DMS 273 treated with DMSO at 0.1 percent for 48 hours (cell line): ENCODE measurements around the gene ADD2.

Experiments used
- DNase-seq: peaks from one replicate; lab custom pipeline; 2025; lab: John Stamatoyannopoulos, UW

The ADD2 gene

GRCh38 chr2:70670626-70671025, 97.4 kb downstream of the ADD2 start:
- DNase-seq = no peak

DNA sequence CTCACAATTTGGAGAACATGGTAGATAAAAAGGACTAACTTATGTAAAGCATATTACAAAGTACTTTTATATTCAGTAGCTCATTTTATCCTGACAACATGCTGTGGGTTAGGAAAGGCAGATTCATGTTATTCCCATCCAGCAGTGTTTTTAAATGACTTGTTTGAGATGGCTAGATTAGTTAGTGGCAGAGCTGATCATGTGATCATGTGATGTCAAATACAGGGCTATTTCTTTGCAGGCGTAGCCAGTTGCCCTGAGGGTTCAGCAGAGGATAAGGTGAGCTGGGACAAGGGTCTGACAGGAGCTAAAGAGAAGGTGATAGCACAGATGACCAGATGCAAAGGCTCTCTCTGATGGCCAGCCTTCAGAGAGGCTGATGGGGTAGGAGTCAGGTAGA, 97.8 kb downstream of the ADD2 start:
- no peak for DNase-seq

DNA sequence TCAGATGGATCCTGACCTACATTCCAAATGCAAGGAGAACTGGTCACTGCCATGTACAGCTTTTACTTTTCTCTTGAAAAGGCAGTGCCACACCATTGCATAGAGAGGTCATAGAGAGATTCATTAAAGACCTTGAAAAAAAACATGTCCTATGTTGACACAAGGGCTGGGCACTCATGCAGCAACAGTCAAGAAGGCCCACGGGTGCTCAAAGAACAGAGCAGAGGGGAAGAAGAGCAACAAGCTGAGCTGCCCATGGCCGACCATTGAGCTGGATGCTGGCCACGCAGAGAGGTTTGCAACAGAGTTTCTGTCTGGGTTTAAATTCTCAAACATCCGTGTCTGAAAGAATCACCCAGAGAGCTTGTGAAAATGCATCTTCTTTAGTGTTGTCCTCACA, 99.1 kb downstream of the ADD2 start:
- DNase-seq = no peak

GRCh38 chr2:70668432-70668831, 99.6 kb downstream of the ADD2 start:
- DNase-seq = no peak

DNA sequence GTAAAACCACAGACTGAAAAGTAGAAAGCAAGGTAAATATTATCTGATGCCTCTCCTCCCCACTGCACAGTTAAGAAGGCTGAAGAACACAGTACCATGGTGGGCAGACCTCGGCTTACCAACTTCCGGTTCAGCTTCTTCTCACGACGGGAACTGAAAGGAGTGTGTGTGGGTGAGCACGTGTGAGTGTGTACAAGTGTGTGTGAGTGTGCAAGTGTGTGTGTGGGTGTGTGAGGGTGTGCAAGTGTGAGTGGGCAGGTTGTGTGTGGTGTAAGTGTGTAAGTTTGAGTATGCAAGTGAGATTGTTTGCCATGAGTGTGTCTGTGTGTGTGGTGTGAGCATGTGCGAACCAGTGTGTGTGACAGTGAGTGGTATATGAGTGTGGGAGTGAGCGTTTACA, 103.5 kb downstream of the ADD2 start:
- no peak for DNase-seq

DNA sequence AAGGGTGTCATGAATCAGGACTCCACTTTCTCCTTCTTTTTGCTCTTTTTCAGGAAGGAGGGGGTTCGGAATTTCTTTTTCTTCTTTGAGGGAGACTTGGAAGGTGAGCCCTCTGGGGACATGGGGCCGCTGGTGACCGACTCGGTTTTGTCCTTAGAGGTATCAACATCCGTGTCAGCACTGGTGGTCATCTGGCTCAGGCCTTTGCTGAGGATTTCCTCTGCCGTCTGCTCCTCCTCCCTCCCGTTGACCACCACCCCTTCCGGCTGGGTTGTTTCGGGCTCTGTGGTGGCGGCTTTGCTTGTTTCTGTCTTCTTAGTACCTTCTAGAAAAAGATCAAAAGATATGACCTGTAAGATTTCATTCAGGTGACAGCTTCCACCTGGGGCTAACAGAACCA, 104.6 kb downstream of the ADD2 start:
- DNase-seq = no peak

GRCh38 chr2:70659551-70659950, 108.4 kb downstream of the ADD2 start:
- DNase-seq = no peak

DNA sequence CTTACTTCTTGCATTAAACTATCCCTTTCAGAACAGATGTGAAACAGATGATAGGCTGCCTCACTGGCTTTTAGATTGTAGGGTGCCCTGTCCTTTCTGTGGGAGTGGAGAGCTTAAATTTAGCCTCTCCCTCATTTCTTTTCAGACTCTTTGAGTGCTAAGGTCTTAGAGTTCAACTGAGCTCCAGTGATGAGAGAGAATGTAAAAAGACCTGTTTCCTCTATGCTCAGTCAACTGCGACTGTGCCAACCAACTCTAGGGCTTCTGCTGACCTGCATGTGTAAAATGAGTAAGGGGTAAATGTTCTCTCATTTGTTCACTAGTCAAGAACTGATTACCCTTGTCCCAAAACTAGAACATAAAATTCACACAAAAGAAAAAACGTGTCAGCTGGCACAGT, 109.5 kb downstream of the ADD2 start:
- DNase-seq = no peak

- DNase-seq = no peak
Measured at GRCh38 chr2:70657246-70657645, 110.8 kb downstream of the ADD2 start.

DNA sequence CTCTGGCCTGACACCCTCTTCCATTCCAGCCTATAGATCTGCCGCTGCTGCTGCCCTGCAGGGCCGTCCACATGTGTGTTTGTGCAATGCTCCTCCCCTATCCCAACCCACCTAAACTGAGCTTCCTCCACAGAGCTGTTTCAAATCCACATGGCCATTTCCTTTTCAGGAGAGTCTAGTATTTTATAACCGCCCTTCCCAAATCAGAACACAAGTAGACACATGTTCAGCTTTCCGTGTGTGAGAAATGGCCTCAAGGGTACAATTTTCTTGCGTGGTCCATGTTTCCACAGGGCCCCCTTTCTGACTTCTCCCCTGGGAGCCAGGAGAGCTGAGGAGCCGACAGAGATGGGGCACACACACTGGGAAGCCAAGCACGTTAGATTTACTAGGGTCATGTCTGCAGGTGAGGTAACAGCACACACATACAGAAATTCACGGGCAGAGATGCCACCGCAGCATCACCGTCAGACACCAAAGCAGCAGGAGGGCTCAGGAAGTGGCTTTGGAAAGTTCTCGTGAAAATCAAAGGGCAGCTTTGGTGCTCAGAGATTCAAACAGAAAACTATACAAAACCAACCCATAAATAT, 111.5 kb downstream of the ADD2 start:
- no peak for DNase-seq

DNA sequence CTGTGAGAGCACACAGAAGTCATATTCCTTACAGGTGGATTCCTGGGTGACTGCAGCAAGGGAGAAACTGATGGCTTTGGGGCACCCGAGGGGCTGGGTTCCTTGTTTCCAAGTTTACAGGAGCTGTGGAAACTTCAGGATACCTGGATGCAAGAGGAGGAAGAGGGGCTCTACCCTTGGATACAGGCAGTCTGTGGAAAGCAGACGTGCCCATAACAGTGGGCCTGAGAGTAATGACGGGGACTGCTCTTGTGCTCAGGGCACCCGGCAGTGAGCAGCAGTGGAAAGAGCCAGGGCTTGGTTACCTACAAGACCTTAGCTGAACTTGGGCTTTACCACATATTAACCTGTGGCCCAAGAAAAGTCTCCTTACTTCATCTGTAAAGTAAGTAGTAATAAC, 112.2 kb downstream of the ADD2 start:
- DNase-seq = no peak

- peak; percentile 8 for DNase-seq
Measured at GRCh38 chr2:70655211-70655610, 112.8 kb downstream of the ADD2 start.

DNA sequence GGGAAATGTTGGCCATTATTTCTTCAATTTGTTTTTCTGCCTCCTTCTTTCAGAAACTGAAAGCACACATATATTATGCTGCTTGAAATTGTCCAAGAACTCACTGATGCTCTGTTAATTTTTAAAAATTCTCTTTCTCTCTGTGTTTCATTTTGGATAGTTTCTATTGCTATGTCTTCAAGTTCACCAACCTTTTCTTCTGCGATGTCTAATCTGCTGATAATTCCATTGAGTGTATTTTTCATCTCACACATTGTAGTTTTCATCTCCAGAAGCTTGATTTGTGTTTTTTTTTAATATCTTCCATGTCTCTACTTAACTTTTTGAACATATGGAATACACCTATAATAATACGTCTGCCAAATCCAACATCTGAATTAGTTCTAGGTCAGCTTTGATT, 116.3 kb downstream of the ADD2 start:
- DNase-seq = no peak

GRCh38 chr2:70651014-70651413, 117.0 kb downstream of the ADD2 start:
- no peak for DNase-seq

GRCh38 chr2:70648961-70649360, 119.0 kb downstream of the ADD2 start:
- DNase-seq = no peak

GRCh38 chr2:70647873-70648481, 120.0 kb downstream of the ADD2 start:
- peak; percentile 34 for DNase-seq

GRCh38 chr2:70646420-70646818, 121.6 kb downstream of the ADD2 start:
- no peak for DNase-seq

DNA sequence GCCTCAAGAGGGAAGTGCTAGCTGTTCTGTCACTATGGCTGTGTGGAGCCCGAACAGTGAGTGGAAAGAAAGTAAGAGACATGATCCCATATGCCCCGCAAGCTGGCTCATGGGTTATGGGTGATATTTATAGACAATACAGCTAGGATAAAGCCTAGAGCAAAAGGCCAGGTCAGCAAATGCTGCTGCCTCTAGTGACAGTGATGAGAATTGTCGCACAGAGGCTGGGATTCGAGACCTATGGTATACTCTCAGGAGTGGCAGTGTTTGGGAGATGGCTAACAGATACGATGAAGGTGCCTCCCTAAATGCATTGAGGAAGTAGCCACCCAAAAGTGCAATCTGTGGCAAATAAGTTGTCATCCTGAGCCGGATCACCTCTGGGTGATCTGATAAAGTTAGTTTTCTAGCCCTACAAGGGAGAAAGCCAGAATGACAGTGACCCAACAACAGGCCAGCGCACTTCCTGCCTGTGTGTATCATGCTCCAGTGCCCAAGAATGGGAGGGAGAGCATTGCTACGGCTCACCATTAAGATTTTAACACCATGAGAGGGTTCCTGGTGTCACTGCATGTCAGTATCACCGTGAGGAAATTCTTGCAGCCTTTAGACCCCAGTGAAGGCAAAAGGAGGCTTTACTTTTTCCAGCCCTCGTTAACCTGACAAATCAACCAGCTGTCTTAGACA, 122.1 kb downstream of the ADD2 start:
- peak; percentile 9 for DNase-seq

- peak; percentile 12 for DNase-seq
Measured at GRCh38 chr2:70643715-70644114, 124.3 kb downstream of the ADD2 start.

DNA sequence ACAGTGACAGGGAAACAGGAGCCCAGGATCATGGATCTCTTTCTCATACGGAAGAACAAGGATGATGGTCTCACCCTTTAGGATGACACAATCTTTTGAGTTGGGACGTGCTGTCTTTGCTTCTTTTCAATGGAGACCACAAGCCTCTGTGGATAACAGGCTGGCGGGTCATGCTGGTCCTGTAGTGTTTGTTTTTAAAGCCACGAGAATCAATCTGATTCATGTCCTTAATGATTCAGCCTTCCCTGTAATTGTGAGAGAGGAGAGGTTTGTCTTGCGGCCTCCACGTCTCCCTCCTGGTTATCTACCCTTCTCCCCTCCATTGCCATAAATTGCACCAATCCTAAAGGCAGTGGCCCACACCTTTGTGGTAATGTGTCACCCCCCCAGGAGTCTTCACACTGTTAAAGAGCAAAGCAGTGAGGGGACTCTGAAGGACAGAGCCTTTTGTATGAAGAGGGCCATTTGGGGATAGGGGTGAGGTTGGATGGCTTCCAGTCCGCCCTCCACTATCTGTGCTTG, 126.7 kb downstream of the ADD2 start:
- no peak for DNase-seq

DNA sequence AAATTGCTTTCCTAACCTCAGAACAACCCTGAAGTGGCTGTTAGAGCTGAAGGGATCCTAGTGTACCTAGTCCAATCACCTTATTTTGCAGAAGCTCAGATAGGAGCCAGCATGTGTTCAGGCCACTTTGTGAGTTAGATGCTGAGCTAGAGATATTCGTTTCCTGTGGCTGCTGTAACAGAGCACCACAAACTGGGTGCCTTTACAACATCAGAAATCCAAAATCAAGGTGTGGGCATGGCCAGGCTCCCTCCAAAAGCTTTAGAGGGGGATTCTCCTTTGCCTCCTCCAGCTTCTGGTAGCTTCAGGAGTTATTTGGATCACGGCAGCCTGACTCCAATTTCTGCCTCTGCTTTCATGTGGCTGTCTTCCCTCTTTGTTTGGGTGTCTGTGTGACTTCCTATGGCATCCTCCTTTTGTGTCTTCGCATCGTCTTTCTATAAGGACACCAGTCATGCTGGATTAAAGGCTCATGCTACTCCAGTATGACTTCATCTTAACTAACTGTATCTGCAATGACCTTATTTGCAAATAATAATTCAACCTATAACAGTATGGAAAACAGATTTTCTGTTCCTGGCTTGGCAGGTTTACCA, 128.1 kb downstream of the ADD2 start:
- DNase-seq = no peak

DNA sequence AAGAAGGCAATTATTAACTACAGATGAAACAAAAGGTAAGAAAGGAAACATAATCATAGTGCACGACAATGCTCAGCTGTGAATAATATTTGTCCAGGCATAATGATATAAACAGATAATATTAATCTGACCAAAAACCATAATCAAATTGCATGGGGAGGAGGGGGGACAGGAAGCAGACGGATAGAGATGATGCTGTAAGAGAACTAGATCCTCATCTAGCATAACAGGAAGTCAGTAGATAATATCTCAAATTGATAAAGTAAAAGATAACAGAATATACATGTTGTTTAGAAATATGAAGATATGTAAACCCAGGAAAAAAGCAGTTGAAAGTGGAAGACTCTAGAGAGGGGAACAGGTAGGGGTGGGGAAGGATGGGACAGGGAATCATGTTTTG, 129.4 kb downstream of the ADD2 start:
- DNase-seq = no peak

DNA sequence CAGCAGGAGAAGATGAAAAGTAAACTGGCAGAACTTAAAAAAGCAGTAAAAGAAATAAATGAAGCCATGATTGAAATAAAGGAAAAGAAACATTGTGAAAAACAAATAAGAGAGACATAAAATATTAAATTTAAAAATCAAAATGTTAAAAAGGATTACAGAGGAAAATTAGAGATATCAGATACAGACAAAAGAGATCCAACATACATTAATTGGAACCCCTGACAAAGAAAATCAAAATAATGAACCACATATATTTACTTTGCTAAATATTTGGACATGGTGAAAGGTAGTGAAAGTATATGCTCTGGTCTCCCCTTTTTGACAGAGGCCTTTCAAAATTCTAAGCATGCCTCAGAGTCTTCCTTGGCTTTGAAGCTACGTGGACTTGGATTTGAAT, 134.5 kb downstream of the ADD2 start:
- DNase-seq = no peak
